IMR-90 (cell line): Measurements from ENCODE around the gene TMCO2. TPM values are rescaled to one million over a fixed set of nuclear protein-coding genes. Genes with fewer than 3 reads are reported as not detected.

ENCODE experiments used
- ATAC-seq: fragments of 200-7000 bp; cut with Tn5 transposase; 2 replicates; pipeline ENCODE4 v1.9.1; 2020; ENCODE audit warnings: low read depth, mild to moderate bottlenecking, moderate library complexity
- BruUV-seq: library from RNA; stranded (reverse); fragments of 400-500 nt; replicated peaks from 2 replicates; lab custom pipeline; 2021; lab: Mats Ljungman, UMichigan
- CTCF ChIA-PET: fragments of 300-600 bp; formaldehyde crosslinking; extraction: SDS; loops from one replicate; lab custom pipeline; 2021; ENCODE audit warnings: antibody characterized with exemption; lab: Yijun Ruan, JAX
- POLR2A ChIA-PET: fragments of 300-600 bp; sonication (Branson Sonifier 250); formaldehyde crosslinking; loops from one replicate; lab custom pipeline; 2022; ENCODE audit warnings: antibody characterized with exemption; ENCODE audit not compliant: unreplicated experiment; lab: Charles Lee
- DNase-seq: peaks from one replicate; pipeline ENCODE4 v3.0.0; 2013
- H2AFZ ChIP-seq: replicated peaks from 2 replicates; pipeline ENCODE3; 2013; ENCODE audit warnings: low read length, mild to moderate bottlenecking; ENCODE audit not compliant: poor library complexity
- H2AK5ac ChIP-seq: 2 replicates; pipeline ENCODE4 v1.6.1; 2013; ENCODE audit warnings: low read depth, low read length, inconsistent platforms
- H2AK9ac ChIP-seq: replicated peaks from 2 replicates; pipeline ENCODE3; 2013; ENCODE audit warnings: mild to moderate bottlenecking, low read depth, low read length, moderate library complexity; ENCODE audit not compliant: poor library complexity
- H2BK120ac ChIP-seq: 2 replicates; pipeline ENCODE4 v1.6.1; 2013; ENCODE audit warnings: low read depth, low read length, inconsistent platforms
- H2BK15ac ChIP-seq: 3 replicates; pipeline ENCODE4 v1.6.1; 2013; ENCODE audit warnings: low read depth, low read length, inconsistent platforms
- H2BK20ac ChIP-seq: 2 replicates; pipeline ENCODE4 v1.6.1; 2013; ENCODE audit warnings: low read depth, mild to moderate bottlenecking, inconsistent platforms, low read length, moderate library complexity
- H2BK5ac ChIP-seq: 2 replicates; pipeline ENCODE4 v1.6.1; 2013; ENCODE audit warnings: mild to moderate bottlenecking, low read depth, low read length, inconsistent platforms; ENCODE audit not compliant: poor library complexity, severe bottlenecking
- H3K14ac ChIP-seq: replicated peaks from 2 replicates; pipeline ENCODE4 v1.6.1; 2013; ENCODE audit warnings: low read depth, low read length, inconsistent platforms
- H3K18ac ChIP-seq: 2 replicates; pipeline ENCODE4 v1.6.1; 2013; ENCODE audit warnings: low read depth, low read length, control low read depth
- H3K23ac ChIP-seq: 2 replicates; pipeline ENCODE4 v1.6.1; 2013; ENCODE audit warnings: low read depth, low read length, inconsistent platforms
- H3K27ac ChIP-seq: 2 replicates; pipeline ENCODE4 v1.5.1; 2013; ENCODE audit warnings: mild to moderate bottlenecking, control low read depth, low read length; ENCODE audit not compliant: insufficient read depth
- H3K27me3 ChIP-seq: 2 replicates; pipeline ENCODE4 v1.6.1; 2013; ENCODE audit warnings: low read length; ENCODE audit not compliant: control insufficient read depth, insufficient read depth
- H3K36me3 ChIP-seq: 2 replicates; pipeline ENCODE4 v1.6.1; 2013; ENCODE audit warnings: low read length, mixed read lengths; ENCODE audit not compliant: control insufficient read depth, insufficient read depth
- H3K4ac ChIP-seq: 2 replicates; pipeline ENCODE4 v1.6.1; 2013; ENCODE audit warnings: low read depth, low read length, inconsistent platforms
- H3K4me1 ChIP-seq: 2 replicates; pipeline ENCODE4 v1.6.1; 2013; ENCODE audit warnings: low read length, mixed read lengths; ENCODE audit not compliant: control insufficient read depth, insufficient read depth
- H3K4me2 ChIP-seq: 2 replicates; pipeline ENCODE4 v1.6.1; 2013; ENCODE audit warnings: low read depth, mild to moderate bottlenecking, control low read depth, low read length, moderate library complexity
- H3K4me3 ChIP-seq: 2 replicates; pipeline ENCODE4 v1.5.1; 2013; ENCODE audit warnings: low read depth, mild to moderate bottlenecking, control low read depth, low read length, moderate library complexity; ENCODE audit not compliant: insufficient read depth
- H3K56ac ChIP-seq: 2 replicates; pipeline ENCODE4 v1.6.1; 2013; ENCODE audit warnings: low read length, inconsistent platforms; ENCODE audit not compliant: insufficient read depth; ENCODE audit errors: extremely low read depth
- H3K79me1 ChIP-seq, 2 experiments: 2 replicates each; pipeline ENCODE4 v1.6.1; 2013; ENCODE audit warnings: low read length in 2 of 2, inconsistent platforms in 1 of 2, low read depth in 1 of 2
- H3K9ac ChIP-seq: 2 replicates; pipeline ENCODE4 v1.6.1; 2013; ENCODE audit warnings: low read depth, low read length, control low read depth
- H3K9me1 ChIP-seq: 2 replicates; pipeline ENCODE4 v1.6.1; 2013; ENCODE audit warnings: low read length, inconsistent platforms; ENCODE audit not compliant: insufficient read depth
- H3K9me3 ChIP-seq: 2 replicates; pipeline ENCODE4 v1.6.1; 2013; ENCODE audit warnings: low read length; ENCODE audit not compliant: control insufficient read depth, insufficient read depth
- H4K20me1 ChIP-seq: 2 replicates; pipeline ENCODE4 v1.6.1; 2013; ENCODE audit warnings: low read length, inconsistent platforms; ENCODE audit not compliant: insufficient read depth
- H4K5ac ChIP-seq: 2 replicates; pipeline ENCODE4 v1.6.1; 2013; ENCODE audit warnings: mild to moderate bottlenecking, low read depth, low read length, control low read depth
- H4K8ac ChIP-seq, 2 experiments: 2 replicates each; pipeline ENCODE4 v1.6.1; 2013; ENCODE audit warnings: low read depth in 2 of 2, low read length in 2 of 2, control low read depth in 1 of 2, inconsistent platforms in 1 of 2
- H4K91ac ChIP-seq: 2 replicates; pipeline ENCODE4 v1.6.1; 2013; ENCODE audit warnings: low read depth, low read length, inconsistent platforms; ENCODE audit not compliant: insufficient read depth
- BHLHE40 ChIP-seq: fragments of 150-350 bp; IDR thresholded peaks from 2 replicates; pipeline ENCODE4 v1.6.1; 2016; ENCODE audit warnings: mild to moderate bottlenecking, low read depth, low read length
- CEBPB ChIP-seq: IDR thresholded peaks from 2 replicates; pipeline ENCODE4 v1.6.1; 2012; ENCODE audit warnings: low read depth, low read length, improper control_type of control experiment
- MAZ ChIP-seq: IDR thresholded peaks from 2 replicates; pipeline ENCODE4 v1.6.1; 2012; ENCODE audit warnings: low read depth, mild to moderate bottlenecking, low read length, improper control_type of control experiment, moderate library complexity, borderline replicate concordance
- POLR2A ChIP-seq: IDR thresholded peaks from 2 replicates; pipeline ENCODE4 v1.6.1; 2012; ENCODE audit warnings: mild to moderate bottlenecking, low read depth, low read length
- RFX5 ChIP-seq: IDR thresholded peaks from 2 replicates; pipeline ENCODE4 v1.8.0; 2012; ENCODE audit warnings: low read depth, mild to moderate bottlenecking, low read length, moderate library complexity
- WGBS, 2 experiments: methylation state at CpG; one replicate each; pipeline versions ENCODE4 v1.1.5 to v1.1.7; 2013; ENCODE audit warnings: missing lambda C conversion rate in 2 of 2; ENCODE audit not compliant: insufficient read length in 1 of 2; ENCODE audit errors: extremely low coverage in 2 of 2; 5-methylcytosine and 5-hydroxymethylcytosine counted together
- dilution Hi-C: fragments of 300-500 bp; cut with HindIII; formaldehyde crosslinking; loops from one replicate; pipeline ENCODE4 v1.14.3; 2018; ENCODE audit warnings: low sequenced_read_pairs; ENCODE audit not compliant: unreplicated experiment
- in situ Hi-C: fragments of 300-500 bp; cut with MboI; formaldehyde crosslinking; loops from 3 replicates; pipeline ENCODE4 v1.14.3; 2019; ENCODE audit warnings: low sequenced_read_pairs, inconsistent platforms, mixed read lengths
- intact Hi-C: fragments of 100-400 bp; cut with micrococcal nuclease; formaldehyde crosslinking; loops from 2 replicates; pipeline ENCODE4 v1.10.0; 2022
- polyA plus RNA-seq, 3 experiments: library from polyadenylated mRNA; depleted of rRNA; stranded (reverse); fragments of >200 nt; gene quantifications; 2 replicates each; pipeline ENCODE4 v1.2.3, GENCODE V29; 2012; ENCODE audit warnings: low replicate concordance in 1 of 3
- total RNA-seq: library from RNA; depleted of rRNA; stranded (reverse); fragments of >200 nt; gene quantifications from 2 replicates; pipeline ENCODE4 v1.2.3, GENCODE V29; 2012
- TF ChIP-seq, protein P1 (sequence below): fragments of 150-350 bp; IDR thresholded peaks from 2 replicates; pipeline ENCODE4 v1.6.1; 2016; ENCODE audit warnings: low read depth, mild to moderate bottlenecking, low read length, moderate library complexity, borderline replicate concordance

TMCO2 gene
- total and polyA plus RNA-seq, 2 of the 4 experiments (the other 2 are of a cell fraction): not detected

DNA sequence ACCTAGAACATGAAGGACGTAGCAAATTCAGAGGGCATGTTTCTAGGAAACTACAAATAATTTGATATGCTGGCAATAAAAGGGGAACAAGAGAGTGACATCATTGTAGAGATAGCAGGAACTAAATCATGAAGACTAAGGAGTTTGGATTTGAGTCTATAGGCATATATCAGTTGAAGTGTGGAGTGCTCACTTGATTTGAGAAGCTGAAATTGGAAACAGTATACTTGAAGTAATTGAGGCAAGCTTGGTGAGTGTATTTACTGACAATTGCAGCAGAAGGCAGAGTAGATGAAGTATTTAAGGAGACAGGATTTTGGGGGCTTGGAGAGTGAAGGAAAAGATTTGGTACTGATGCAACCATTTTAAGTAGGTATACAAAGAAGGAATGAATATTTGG is 6.4 kb upstream of the TMCO2 start:
- no peak overlapping the region; the same call in 1 of the 2 replicates for H4K5ac ChIP-seq
- peak overlapping the region; percentile 48; the same call in 1 of the 2 replicates for H3K23ac ChIP-seq
- H3K4ac ChIP-seq: peak overlapping the region; percentile 76; the same call in 1 of the 2 replicates
- H3K9me3 ChIP-seq: no peaks in the 10 kb centered on the region
- H3K4me2 ChIP-seq: peak overlapping the region; percentile 74; the same call in 1 of the 2 replicates
- no peak overlapping the region for H3K4me3 ChIP-seq
- ChIA-PET POLR2A (no interaction called here), CTCF (interaction anchor here (0.6 to 1.2 kb wide), 4 partner anchors 15 to 92 kb away, joined by 3 to 6 read pairs (median 4); partner anchors contain the start of gene RLF)
- peak overlapping the region; percentile 66 for H3K27ac ChIP-seq
- no peak overlapping the region for H3K9ac ChIP-seq
- BruUV-seq: no TSS peak
- no peak for TF ChIP-seq MAZ
- TF ChIP-seq, protein P1, sequence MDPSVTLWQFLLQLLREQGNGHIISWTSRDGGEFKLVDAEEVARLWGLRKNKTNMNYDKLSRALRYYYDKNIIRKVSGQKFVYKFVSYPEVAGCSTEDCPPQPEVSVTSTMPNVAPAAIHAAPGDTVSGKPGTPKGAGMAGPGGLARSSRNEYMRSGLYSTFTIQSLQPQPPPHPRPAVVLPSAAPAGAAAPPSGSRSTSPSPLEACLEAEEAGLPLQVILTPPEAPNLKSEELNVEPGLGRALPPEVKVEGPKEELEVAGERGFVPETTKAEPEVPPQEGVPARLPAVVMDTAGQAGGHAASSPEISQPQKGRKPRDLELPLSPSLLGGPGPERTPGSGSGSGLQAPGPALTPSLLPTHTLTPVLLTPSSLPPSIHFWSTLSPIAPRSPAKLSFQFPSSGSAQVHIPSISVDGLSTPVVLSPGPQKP: no peak
- no peak for TF ChIP-seq BHLHE40
- no peak for TF ChIP-seq RFX5
- no peak for TF ChIP-seq CEBPB
- TF ChIP-seq POLR2A: no peak
- H3K14ac ChIP-seq: peak overlapping the region; percentile 41
- H2AFZ ChIP-seq: no peak overlapping the region
- H2AK9ac ChIP-seq: no peak overlapping the region
- peaks cover 11% of the 10 kb centered on the region for H3K36me3 ChIP-seq
- peak; percentile 34 for ATAC-seq
- in situ Hi-C loops: no loop called here
- H2BK20ac ChIP-seq: peak overlapping the region; percentile 73
- H4K20me1 ChIP-seq: no peaks in the 10 kb centered on the region
- WGBS, 2 experiments: 63% methylated on average over 1 of the region's 1 CpG; no CpG with 5 or more reads in 1 of the 2 experiments
- DNase-seq: no peak
- peak overlapping the region; percentile 76 for H2BK5ac ChIP-seq
- peak overlapping the region; percentile 67 for H2AK5ac ChIP-seq
- peak overlapping the region; percentile 17; the same call in 1 of the 2 replicates for H3K18ac ChIP-seq
- no peaks in the 10 kb centered on the region; the same call in 1 of the 2 replicates for H3K9me1 ChIP-seq
- H3K27me3 ChIP-seq: no peaks in the 10 kb centered on the region
- peak overlapping the region; percentile 68; the same call in 1 of the 2 replicates for H4K91ac ChIP-seq
- H2BK15ac ChIP-seq: peak overlapping the region; percentile 77
- H3K56ac ChIP-seq: peak overlapping the region; percentile 58
- H3K4me1 ChIP-seq: peaks cover 3% of the 10 kb centered on the region; the same call in 1 of the 2 replicates
- dilution Hi-C loops: no loop called here
- H4K8ac ChIP-seq: peak overlapping the region; percentile 32 to 57; a peak in 2 of 4 replicates
- H3K79me1 ChIP-seq: peaks cover 17 to 42% of the 10 kb centered on the region in 2 experiments
- intact Hi-C loops: loop anchor here (2.0 kb wide), 1 partner anchor 15 kb away; no protein-coding TSS in a partner anchor
- H2BK120ac ChIP-seq: peak overlapping the region; percentile 78
